GM19043 (cell line): Measurements from ENCODE around the gene PJA1.

ENCODE experiments used
- ATAC-seq: cut with Tn5 transposase; IDR thresholded peaks from one replicate; pipeline ENCODE4 v1.9.1; 2021; ENCODE audit warnings: low read depth; ENCODE audit not compliant: unreplicated experiment

Gene PJA1

GRCh38 chrX:69119122-69119521, 46.1 kb downstream of the PJA1 start:
- no peak for ATAC-seq

- no peak for ATAC-seq
Observed at GRCh38 chrX:69117876-69118526, 47.3 kb downstream of the PJA1 start.

- no peak for ATAC-seq
Observed at GRCh38 chrX:69116077-69116476, 49.2 kb downstream of the PJA1 start.

- no peak for ATAC-seq
Observed at GRCh38 chrX:69113723-69114122, 51.5 kb downstream of the PJA1 start.
